ENCODE measurements around the gene TTLL1.

DNA sequence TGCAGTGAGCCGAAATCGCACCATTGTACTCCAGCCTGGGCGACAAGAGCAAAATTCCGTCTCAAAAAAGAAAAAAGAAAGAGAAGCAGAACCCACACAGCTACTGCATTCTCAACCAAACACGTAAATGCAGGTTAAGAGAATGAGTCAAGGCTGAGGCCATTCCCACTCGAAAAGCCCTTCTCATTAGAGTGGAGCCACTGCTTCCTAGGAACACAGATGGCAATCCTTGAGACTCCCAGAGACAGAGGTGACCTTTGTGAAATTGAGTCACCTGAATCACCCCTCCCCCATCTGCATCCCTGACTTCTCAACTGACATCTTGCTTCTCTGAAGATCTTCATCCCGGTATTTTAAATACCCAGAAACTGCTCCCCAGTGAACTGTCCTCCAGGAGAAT lies 82.4 kb downstream of the TTLL1 start:
- TF ChIP-seq CTCF (conservative IDR thresholded peaks at IDR 0.05; ENCODE audit: low read depth, low read length) (no peak), RAD21 (IDR thresholded peaks at IDR 0.05; ENCODE audit: low read length) (no peak), CEBPB (IDR thresholded peaks at IDR 0.05; ENCODE audit: low read depth, low read length) (no peak), POLR2A (IDR thresholded peaks at IDR 0.05; ENCODE audit: low read depth, low read length) (no peak), SMC3 (IDR thresholded peaks at IDR 0.05; ENCODE audit: low read depth, low read length) (no peak), MAZ (IDR thresholded peaks at IDR 0.05; ENCODE audit: borderline replicate concordance, low read depth, low read length) (no peak), RFX5 (IDR thresholded peaks at IDR 0.05; ENCODE audit: low read depth, low read length) (no peak), NFE2L2 (IDR thresholded peaks at IDR 0.05; ENCODE audit: low read depth, low read length) (no peak), MXI1 (IDR thresholded peaks at IDR 0.05; ENCODE audit: borderline replicate concordance, low read depth, low read length) (no peak), RCOR1 (IDR thresholded peaks at IDR 0.05; ENCODE audit: insufficient replicate concordance, low read length) (no peak), CHD1 (IDR thresholded peaks at IDR 0.05; ENCODE audit: low read depth, low read length) (no peak)
- TF ChIP-seq, protein P1, sequence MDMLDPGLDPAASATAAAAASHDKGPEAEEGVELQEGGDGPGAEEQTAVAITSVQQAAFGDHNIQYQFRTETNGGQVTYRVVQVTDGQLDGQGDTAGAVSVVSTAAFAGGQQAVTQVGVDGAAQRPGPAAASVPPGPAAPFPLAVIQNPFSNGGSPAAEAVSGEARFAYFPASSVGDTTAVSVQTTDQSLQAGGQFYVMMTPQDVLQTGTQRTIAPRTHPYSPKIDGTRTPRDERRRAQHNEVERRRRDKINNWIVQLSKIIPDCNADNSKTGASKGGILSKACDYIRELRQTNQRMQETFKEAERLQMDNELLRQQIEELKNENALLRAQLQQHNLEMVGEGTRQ (IDR thresholded peaks at IDR 0.05; ENCODE audit: low read depth, low read length): no peak
